Stimulated activated CD8-positive, alpha-beta memory T cell treated with anti-CD3 and anti-CD28 coated beads, Interleukin-12 subunit alpha, Interleukin-12 subunit beta, amount 100 ng/mL, for 1 hour (primary cell): ENCODE data around the gene OLR1.
A peak's percentile ranks its signal among the peaks of the same experiment; 100 is the strongest.
"Not testable (repeated sequence)": the region's sequence is repeated elsewhere in the genome, so short reads cannot be mapped to it uniquely, and the experiment has no call there.

ENCODE experiments used
- DNase-seq: peaks from one replicate; pipeline ENCODE4 v3.0.0-alpha.2; 2020; ENCODE audit warnings: low read depth

The OLR1 gene

DNA sequence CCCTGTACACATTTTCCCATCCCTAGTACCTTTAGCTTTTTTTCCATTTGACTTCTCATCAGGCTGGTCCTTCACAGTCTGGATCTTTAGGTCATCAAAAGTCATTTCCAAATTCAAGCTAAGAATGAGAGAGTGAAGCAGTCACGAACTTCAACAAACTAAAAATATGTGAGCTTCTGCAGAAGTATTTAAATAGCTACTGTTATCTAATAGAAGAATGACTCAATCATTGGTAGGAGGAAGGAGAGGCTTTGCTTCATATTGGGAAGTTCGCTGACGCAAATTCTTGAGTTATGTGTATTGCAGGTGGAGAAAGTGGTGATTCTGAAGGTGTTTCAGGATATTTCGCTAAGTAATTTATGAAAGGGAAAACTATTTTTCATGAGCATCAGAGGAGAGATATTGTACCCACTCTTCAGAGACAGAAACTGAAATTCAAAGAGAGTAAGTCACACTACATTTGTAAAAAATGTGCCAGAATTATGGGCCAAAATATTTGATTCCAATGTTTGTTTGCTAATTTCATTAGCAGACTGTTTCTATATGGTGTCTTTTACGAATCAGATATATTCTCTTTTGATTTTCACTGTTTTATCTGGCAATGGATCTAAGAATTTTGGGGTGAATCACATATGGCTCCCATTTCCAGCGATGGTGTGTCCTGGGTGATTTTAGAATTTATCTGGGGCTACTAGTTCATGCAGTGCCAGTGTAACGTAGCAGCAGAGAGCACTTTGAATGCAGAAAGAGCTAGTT lies at the start of gene OLR1:
Gene OLR1 (minus strand): TSS at position 160 of the 756 bp plus-strand sequence. CDS start 55 bp downstream, at position 105.
- DNase-seq: no peak

GRCh38 chr12:10220398-10221077 lies 48.6 kb upstream of the OLR1 start:
- no peak for DNase-seq

- DNase-seq: no peak
Observed at GRCh38 chr12:10218021-10218420, 46.1 kb upstream of the OLR1 start.

DNA sequence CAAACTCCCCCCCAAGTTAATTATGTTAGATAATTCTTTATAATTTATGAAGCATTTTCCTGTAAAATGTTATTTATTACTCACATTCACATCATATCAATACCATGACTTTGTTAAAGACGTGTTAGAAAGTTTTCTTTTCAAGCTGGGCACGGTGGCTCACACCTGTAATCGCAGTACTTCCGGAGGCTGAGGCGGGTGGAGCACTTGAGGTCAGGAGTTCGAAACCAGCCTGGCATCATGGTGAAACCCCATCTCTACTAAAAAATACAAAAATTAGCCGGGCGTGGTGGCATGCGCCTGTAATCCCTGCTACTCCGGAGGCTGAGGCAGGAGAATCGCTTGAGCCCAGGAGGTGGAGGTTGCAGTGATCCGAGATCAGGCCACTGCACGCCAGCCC lies 44.0 kb upstream of the OLR1 start:
- DNase-seq: not testable (repeated sequence)

DNA sequence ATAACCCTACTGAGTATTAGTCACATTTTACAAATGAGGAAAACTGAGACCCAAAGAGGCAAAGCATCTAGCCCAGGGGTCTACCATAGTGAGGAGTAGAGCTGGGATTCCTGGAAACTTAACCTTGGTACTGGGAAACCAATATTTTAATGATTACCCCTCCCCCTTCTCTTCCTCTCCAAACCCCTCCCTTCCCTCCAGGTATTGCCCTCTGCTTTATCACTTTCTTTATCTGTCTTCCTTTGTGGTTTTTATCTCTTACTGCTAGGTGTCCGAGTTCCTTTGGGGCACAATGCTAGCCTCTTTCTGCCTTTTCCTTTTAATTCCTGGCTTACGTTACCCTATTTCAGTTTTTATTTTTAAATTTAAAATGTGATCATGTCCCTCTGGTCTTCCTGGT lies 43.5 kb upstream of the OLR1 start:
- DNase-seq: no peak

- no peak for DNase-seq
Observed at GRCh38 chr12:10214895-10215267, 42.9 kb upstream of the OLR1 start.

DNA sequence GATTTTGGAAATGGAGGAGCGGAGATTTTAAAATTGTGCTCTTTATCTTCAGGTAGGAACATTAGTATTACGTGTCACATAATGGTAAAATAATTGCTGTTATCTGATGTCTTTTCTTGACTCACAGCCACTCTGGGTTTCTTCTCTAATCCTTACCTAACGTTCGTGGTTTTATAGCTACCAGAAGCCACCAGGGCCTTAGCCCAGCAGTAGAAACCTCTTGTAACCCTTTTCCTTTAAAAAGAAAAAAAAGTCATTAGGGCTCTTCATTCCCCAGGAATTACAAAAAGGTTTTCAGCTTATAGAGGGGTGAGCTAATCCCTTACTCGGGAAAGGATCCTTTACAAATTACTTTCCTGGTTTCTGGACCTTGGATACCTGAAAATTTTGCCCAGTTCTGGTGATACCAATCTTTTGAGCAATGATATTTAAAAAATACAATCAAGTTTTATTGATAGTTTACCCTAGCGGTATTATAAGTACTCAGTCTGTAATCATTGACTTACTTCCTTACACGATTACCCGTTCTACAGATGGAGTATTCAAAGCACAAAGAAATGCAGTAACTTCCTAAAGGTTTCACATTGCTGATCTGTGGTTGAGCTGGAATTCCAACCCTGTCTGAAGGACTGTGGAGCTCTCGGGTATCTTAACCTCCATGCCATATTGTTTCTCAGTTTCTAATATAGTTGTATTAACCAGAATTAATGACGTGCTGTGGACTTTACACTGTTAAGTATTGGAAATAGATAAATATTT lies 42.4 kb upstream of the OLR1 start:
- DNase-seq: no peak

GRCh38 chr12:10213168-10214135 lies 41.5 kb upstream of the OLR1 start:
- peak; percentile 65 for DNase-seq

- DNase-seq: peak; percentile 63
Observed at GRCh38 chr12:10212739-10213131, 40.8 kb upstream of the OLR1 start, which contains the start of gene GABARAPL1. TSS of gene GABARAPL1 (plus strand) at chr12:10212877. CDS start at chr12:10213130, 253 bp downstream.

DNA sequence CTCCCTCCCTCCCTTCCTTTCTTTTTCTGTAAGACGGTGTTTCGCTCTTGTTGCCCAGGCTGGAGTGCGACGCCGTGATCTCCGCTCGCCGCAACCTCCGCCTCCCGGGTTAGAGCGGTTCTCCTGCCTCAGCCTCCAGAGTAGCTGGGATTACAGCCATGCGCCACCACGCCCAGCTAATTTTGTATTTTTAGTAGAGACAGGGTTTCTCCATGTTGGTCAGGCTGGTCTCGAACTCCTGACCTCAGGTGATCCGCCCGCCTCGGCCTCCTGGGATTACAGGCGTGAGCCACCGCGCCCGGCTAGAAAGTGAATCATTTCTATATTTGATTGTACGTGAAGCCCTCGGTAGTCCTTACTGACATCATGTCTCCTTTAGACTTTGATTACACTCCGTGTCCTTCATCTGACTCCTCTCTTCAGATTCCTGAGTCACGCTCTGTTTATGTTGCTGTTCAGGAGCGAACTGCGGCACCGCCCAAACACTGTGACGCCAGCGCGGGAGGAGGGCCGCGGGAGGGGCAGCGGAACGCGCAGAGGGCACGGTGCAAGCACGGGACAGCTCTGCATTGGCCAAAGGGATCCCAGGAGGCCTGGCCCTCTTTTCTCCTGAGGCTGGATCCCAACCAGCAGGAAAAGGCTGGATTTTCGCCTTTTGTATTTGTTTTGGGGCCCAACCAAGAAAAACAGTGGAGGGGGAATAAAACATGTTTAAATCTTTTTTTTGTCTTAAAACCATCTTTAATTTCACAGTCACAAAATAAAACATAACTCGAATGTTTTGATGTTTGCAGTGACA lies 40.2 kb upstream of the OLR1 start:
- peak; percentile 77 for DNase-seq

DNA sequence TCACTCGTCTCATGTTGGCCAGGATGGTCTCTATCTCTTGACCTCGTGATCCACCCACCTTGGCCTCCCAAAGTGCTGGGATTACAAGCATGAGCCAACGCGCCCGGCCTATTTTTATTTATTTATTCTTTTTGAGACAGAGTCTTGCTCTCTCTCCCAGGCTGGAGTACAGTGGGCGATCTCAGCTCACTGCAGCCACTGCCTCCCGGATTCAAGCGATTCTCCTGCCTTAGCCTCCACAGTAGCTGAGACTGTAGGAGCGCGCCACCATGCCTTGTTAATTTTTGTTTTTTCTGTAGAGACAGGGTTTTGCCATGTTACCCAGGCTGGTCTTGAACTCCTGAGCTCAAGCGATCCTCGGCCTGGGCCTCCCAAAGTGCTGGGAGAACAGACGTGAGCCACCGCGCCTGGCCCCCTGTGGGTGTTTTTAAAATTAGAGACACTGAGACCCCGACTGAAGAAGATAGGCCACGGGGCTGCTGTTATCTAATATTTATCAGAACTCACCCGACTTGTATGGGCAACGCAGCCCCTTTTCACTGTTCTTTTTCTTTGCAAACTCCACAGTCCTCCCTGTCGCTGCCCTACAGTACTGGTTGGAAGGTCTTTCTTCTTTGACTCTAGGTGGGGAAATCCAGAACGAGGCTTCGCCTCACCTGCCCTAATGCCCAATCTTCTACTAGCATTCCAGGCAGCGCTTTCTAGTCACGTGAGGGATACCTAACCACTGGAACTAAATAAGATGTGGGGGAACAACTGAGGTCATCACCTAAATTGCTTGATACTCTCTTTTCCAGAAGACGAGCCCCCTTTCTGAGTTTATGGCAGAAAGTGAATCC lies 39.4 kb upstream of the OLR1 start:
- DNase-seq: no peak

GRCh38 chr12:10210225-10210624 lies 38.3 kb upstream of the OLR1 start:
- no peak for DNase-seq

DNA sequence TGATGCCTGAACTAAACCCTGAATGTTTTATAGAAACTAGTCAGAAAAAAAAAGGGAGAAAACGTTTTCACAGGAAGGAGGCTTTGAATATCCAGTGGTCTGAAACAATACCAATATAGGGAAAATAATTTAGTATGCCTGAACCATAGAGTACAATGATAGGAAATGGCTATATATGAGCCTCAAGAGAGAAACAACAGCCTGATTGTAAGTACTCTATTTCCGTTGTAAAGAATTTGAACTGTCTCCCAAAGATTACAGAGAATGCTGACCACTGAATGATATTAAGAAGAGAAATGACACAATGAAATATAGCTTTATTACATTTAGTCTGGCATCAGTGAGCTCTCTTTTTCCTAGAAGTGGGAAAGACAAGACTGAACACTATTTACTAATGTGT lies 35.2 kb upstream of the OLR1 start:
- DNase-seq: no peak

DNA sequence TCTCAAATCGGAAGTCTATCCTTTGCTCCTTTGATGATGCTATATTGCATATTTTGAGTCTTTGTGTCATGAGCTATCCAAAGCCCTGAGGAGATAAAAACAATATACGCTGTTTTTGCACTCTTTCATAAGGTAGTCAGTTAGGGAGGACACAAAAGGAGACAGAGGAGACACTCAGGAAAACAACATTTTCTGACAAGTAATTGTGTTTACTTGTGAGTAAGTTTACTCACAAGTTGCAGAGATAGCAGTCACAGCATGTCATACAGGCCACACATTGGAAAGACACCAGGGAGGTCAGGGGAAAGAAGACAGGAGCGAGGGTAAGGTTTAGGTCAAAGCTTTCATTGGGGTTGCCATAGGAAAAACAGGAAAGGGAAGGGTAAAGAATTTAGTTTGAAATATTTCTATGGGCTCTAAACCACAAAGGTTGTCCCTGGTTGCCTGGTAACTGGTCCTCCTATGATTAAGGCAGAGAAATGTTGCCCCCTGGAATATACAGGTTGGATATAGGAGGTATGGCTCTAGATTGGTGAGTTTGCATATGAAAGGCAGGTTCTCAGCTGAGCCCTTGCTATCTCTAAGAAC lies 33.4 kb upstream of the OLR1 start:
- DNase-seq: no peak

- DNase-seq: not testable (repeated sequence)
Observed at GRCh38 chr12:10204495-10204894, 32.6 kb upstream of the OLR1 start.

- DNase-seq: no peak
Observed at GRCh38 chr12:10197879-10198278, 25.9 kb upstream of the OLR1 start.

GRCh38 chr12:10196210-10196609 lies 24.3 kb upstream of the OLR1 start:
- DNase-seq: no peak

DNA sequence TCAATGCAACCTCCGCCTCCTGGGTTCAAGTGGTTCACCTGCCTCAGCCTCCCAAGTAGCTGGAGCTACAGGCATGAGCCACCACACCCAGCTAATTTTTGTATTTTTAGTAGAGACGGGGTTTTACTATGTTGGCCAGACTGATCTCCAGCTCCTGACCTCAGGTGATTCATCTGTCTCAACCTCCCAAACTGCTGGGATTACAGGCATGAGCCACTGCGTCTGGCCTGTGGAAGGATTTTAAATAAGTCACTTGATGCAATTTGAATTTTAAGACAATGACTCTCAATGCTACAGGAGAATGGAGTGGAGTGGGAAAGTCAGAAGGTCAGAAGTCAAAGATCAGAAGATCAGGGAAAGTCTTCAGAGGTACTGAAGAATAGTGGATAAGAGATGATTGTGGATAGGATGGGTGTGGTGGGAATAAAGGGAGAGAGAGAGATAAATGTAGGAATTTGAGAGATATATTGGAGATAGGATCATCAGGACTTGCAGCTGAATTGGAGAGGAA lies 22.3 kb upstream of the OLR1 start:
- DNase-seq: no peak

DNA sequence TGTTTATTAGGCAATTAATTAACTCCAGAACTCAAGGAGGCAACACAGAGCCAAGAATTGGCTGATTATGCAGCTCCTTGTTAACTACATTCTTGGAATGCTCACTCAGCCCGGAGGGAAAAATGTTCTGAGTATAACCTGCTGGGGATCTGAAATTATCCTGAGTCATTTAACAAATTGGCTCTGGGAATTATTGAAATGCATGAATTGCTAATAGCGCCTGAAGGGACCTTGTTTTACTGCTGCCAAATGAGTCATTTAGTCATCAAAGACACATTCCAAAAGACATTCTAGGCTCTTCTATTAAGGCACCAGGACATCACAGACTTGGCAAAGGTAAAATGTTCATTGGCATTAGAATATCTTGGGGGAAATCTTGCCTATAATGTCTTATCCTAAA lies 19.9 kb upstream of the OLR1 start:
- DNase-seq: no peak
